Stimulated activated effector memory CD8-positive, alpha-beta T cell treated with anti-CD3 and anti-CD28 coated beads, Interleukin-12 subunit alpha, Interleukin-12 subunit beta, amount 100 ng/mL, for 72 hours (primary cell): ENCODE results near the gene THYN1.

Experiments
- ATAC-seq: fragments of 150-1000 bp; cut with Tn5 transposase; 2 replicates; pipeline ENCODE4 v1.10.0; 2021
- DNase-seq, 2 donors: peaks; one replicate each; pipeline ENCODE4 v3.0.0; 2021 to 2022; ENCODE audit warnings: low spot score in 2 of 2
- H3K27ac Mint-ChIP-seq: one replicate; pipeline ENCODE4 v1.8.0; 2022; ENCODE audit warnings: mild to moderate bottlenecking, mixed read lengths
- H3K36me3 Mint-ChIP-seq: one replicate; pipeline ENCODE4 v1.8.0; 2022; ENCODE audit warnings: mild to moderate bottlenecking, mixed read lengths
- H3K4me1 Mint-ChIP-seq: one replicate; pipeline ENCODE4 v1.8.0; 2022; ENCODE audit warnings: mixed read lengths
- H3K4me3 Mint-ChIP-seq: one replicate; pipeline ENCODE4 v1.8.0; 2022; ENCODE audit warnings: mild to moderate bottlenecking, mixed read lengths
- H3K9me3 Mint-ChIP-seq: one replicate; pipeline ENCODE4 v1.8.0; 2022; ENCODE audit warnings: mixed read lengths

The THYN1 gene

GRCh38 chr11:134245434-134245833, 7.7 kb downstream of the THYN1 start:
- Mint-ChIP-seq H3K4me1 (peaks cover 18% of the 10 kb centered on the region), H3K27ac (peak overlapping the region; percentile 35), H3K36me3 (peaks cover 82% of the 10 kb centered on the region), H3K9me3 (no peaks in the 10 kb centered on the region), H3K4me3 (no peak overlapping the region)
- DNase-seq = no peak
- ATAC-seq = no peak

- no peak overlapping the region for H3K4me3 Mint-ChIP-seq
- H3K36me3 Mint-ChIP-seq = peaks cover 81% of the 10 kb centered on the region
- ATAC-seq (peak; percentile 19), DNase-seq (no peak)
- peaks cover 18% of the 10 kb centered on the region for H3K4me1 Mint-ChIP-seq
- H3K27ac Mint-ChIP-seq = peak overlapping the region; percentile 76
- H3K9me3 Mint-ChIP-seq = no peaks in the 10 kb centered on the region
These were observed 8.6 kb downstream of the THYN1 start for GRCh38 chr11:134244593-134244992.

GRCh38 chr11:134243913-134244312, 9.2 kb downstream of the THYN1 start:
- Mint-ChIP-seq H3K36me3 (peaks cover 81% of the 10 kb centered on the region), H3K9me3 (no peaks in the 10 kb centered on the region), H3K4me3 (no peak overlapping the region), H3K27ac (peak overlapping the region; percentile 76), H3K4me1 (peaks cover 13% of the 10 kb centered on the region)
- DNase-seq = no peak
- no peak for ATAC-seq

- Mint-ChIP-seq H3K4me3 (no peak overlapping the region), H3K27ac (peak overlapping the region; percentile 76), H3K9me3 (no peaks in the 10 kb centered on the region), H3K36me3 (peaks cover 77% of the 10 kb centered on the region), H3K4me1 (peaks cover 6% of the 10 kb centered on the region)
- ATAC-seq = no peak
- DNase-seq = no peak
These were observed 10.8 kb downstream of the THYN1 start for GRCh38 chr11:134242376-134242775.

GRCh38 chr11:134240592-134240991, 12.6 kb downstream of the THYN1 start:
- no peaks in the 10 kb centered on the region for H3K9me3 Mint-ChIP-seq
- H3K4me1 Mint-ChIP-seq = peaks cover 11% of the 10 kb centered on the region
- H3K27ac Mint-ChIP-seq = no peak overlapping the region
- no peak overlapping the region for H3K4me3 Mint-ChIP-seq
- DNase-seq (no peak), ATAC-seq (no peak)
- peaks cover 79% of the 10 kb centered on the region for H3K36me3 Mint-ChIP-seq

- Mint-ChIP-seq H3K4me3 (no peak overlapping the region), H3K27ac (no peak overlapping the region), H3K4me1 (peaks cover 11% of the 10 kb centered on the region), H3K36me3 (peaks cover 74% of the 10 kb centered on the region), H3K9me3 (no peaks in the 10 kb centered on the region)
- ATAC-seq (no peak), DNase-seq (no peak)
These were observed 14.2 kb downstream of the THYN1 start for GRCh38 chr11:134238956-134239355.

GRCh38 chr11:134237557-134237922, 15.6 kb downstream of the THYN1 start:
- Mint-ChIP-seq H3K4me3 (no peak overlapping the region), H3K27ac (peak overlapping the region; percentile 1), H3K9me3 (no peaks in the 10 kb centered on the region), H3K36me3 (peaks cover 59% of the 10 kb centered on the region), H3K4me1 (peaks cover 16% of the 10 kb centered on the region)
- DNase-seq (no peak), ATAC-seq (no peak)

GRCh38 chr11:134236834-134237556, 16.2 kb downstream of the THYN1 start:
- Mint-ChIP-seq H3K4me3 (no peak overlapping the region), H3K36me3 (peaks cover 54% of the 10 kb centered on the region), H3K4me1 (peaks cover 22% of the 10 kb centered on the region), H3K9me3 (no peaks in the 10 kb centered on the region), H3K27ac (peak overlapping the region; percentile 1)
- ATAC-seq (no peak), DNase-seq (no peak)

GRCh38 chr11:134235399-134235798, 17.8 kb downstream of the THYN1 start:
- ATAC-seq (no peak), DNase-seq (no peak)
- Mint-ChIP-seq H3K4me3 (no peak overlapping the region), H3K36me3 (peaks cover 51% of the 10 kb centered on the region), H3K9me3 (no peaks in the 10 kb centered on the region), H3K27ac (no peak overlapping the region), H3K4me1 (peaks cover 33% of the 10 kb centered on the region)

GRCh38 chr11:134233729-134234179, 19.4 kb downstream of the THYN1 start:
- Mint-ChIP-seq H3K36me3 (peaks cover 43% of the 10 kb centered on the region), H3K9me3 (no peaks in the 10 kb centered on the region), H3K4me1 (peaks cover 49% of the 10 kb centered on the region), H3K4me3 (no peak overlapping the region), H3K27ac (no peak overlapping the region)
- DNase-seq (no peak), ATAC-seq (no peak)

GRCh38 chr11:134231958-134232659, 21.0 kb downstream of the THYN1 start:
- Mint-ChIP-seq H3K36me3 (peaks cover 30% of the 10 kb centered on the region), H3K4me3 (no peak overlapping the region), H3K27ac (no peak overlapping the region)

GRCh38 chr11:134230339-134230738, 22.8 kb downstream of the THYN1 start:
- DNase-seq (no peak), ATAC-seq (no peak)
- Mint-ChIP-seq H3K36me3 (peaks cover 20% of the 10 kb centered on the region), H3K27ac (no peak overlapping the region), H3K9me3 (no peaks in the 10 kb centered on the region), H3K4me3 (peak overlapping the region; percentile 39), H3K4me1 (peaks cover 70% of the 10 kb centered on the region)

More at GRCh38 chr11:134231958-134232659, 21.0 kb downstream of the THYN1 start:
- Mint-ChIP-seq H3K9me3 (no peaks in the 10 kb centered on the region), H3K4me1 (peaks cover 55% of the 10 kb centered on the region)
- ATAC-seq = no peak
- no peak for DNase-seq

- Mint-ChIP-seq H3K4me1 (peaks cover 74% of the 10 kb centered on the region), H3K9me3 (no peaks in the 10 kb centered on the region), H3K36me3 (peaks cover 14% of the 10 kb centered on the region), H3K27ac (peak overlapping the region; percentile 70), H3K4me3 (peak overlapping the region; percentile 39)
- no peak for ATAC-seq
- DNase-seq = no peak
These were observed 23.9 kb downstream of the THYN1 start for GRCh38 chr11:134229126-134229790.

- H3K9me3 Mint-ChIP-seq = no peaks in the 10 kb centered on the region
- H3K4me1 Mint-ChIP-seq = peaks cover 74% of the 10 kb centered on the region
- peak; percentile 67 for ATAC-seq
- peaks cover 20% of the 10 kb centered on the region for H3K36me3 Mint-ChIP-seq
- H3K27ac Mint-ChIP-seq = no peak overlapping the region
- DNase-seq = peak in 1 of 2 donors; percentile 59
- H3K4me3 Mint-ChIP-seq = peak overlapping the region; percentile 39
These were observed 24.5 kb downstream of the THYN1 start for GRCh38 chr11:134228625-134229024.

GRCh38 chr11:134226806-134227325, 26.3 kb downstream of the THYN1 start:
- DNase-seq (no peak), ATAC-seq (no peak)
- H3K9me3 Mint-ChIP-seq = no peaks in the 10 kb centered on the region
- peak overlapping the region; percentile 95 for H3K4me3 Mint-ChIP-seq
- H3K27ac Mint-ChIP-seq = no peak overlapping the region
- H3K4me1 Mint-ChIP-seq = peaks cover 78% of the 10 kb centered on the region
- peaks cover 38% of the 10 kb centered on the region for H3K36me3 Mint-ChIP-seq
